Measurements from ENCODE around the gene DEPDC1B.
A peak's percentile ranks its signal among the peaks of the same experiment; 100 is the strongest.
"Not testable (repeated sequence)": the region's sequence is repeated elsewhere in the genome, so short reads cannot be mapped to it uniquely, and the experiment has no call there.

The DEPDC1B gene

GRCh38 chr5:60699609-60700415 is at the start of gene DEPDC1B:
TSS of gene DEPDC1B (minus strand) at chr5:60700166. CDS start at chr5:60700093, 73 bp downstream.
- ATAC-seq = peak; percentile 95
- Mint-ChIP-seq H3K27me3 (no peaks in the 10 kb centered on the region), H3K27ac (peak within 1 kb of the TSS; percentile 85), H3K9me3 (no peaks in the 10 kb centered on the region), H3K36me3 (no peaks in the 10 kb centered on the region), H3K4me1 (peaks cover 8% of the 10 kb centered on the region), H3K4me3 (peak within 1 kb of the TSS; percentile 90)

GRCh38 chr5:60744682-60745081 is 44.7 kb upstream of the DEPDC1B start:
- H3K4me1 Mint-ChIP-seq = no peaks in the 10 kb centered on the region
- peak; percentile 36 for ATAC-seq
- H3K27ac Mint-ChIP-seq = no peak overlapping the region
- H3K27me3 Mint-ChIP-seq = peaks cover 10% of the 10 kb centered on the region
- H3K4me3 Mint-ChIP-seq = no peak overlapping the region
- H3K9me3 Mint-ChIP-seq = peaks cover 10% of the 10 kb centered on the region
- H3K36me3 Mint-ChIP-seq = peaks cover 6% of the 10 kb centered on the region

- Mint-ChIP-seq H3K4me1 (no peaks in the 10 kb centered on the region), H3K4me3 (no peak overlapping the region), H3K27ac (no peak overlapping the region), H3K27me3 (peaks cover 10% of the 10 kb centered on the region), H3K9me3 (peaks cover 14% of the 10 kb centered on the region), H3K36me3 (peaks cover 6% of the 10 kb centered on the region)
- no peak for ATAC-seq
Observed at GRCh38 chr5:60743511-60744314, 43.7 kb upstream of the DEPDC1B start.

GRCh38 chr5:60740322-60740721 is 40.4 kb upstream of the DEPDC1B start:
- no peak for ATAC-seq
- Mint-ChIP-seq H3K36me3 (peaks cover 6% of the 10 kb centered on the region), H3K27ac (no peak overlapping the region), H3K4me3 (no peak overlapping the region), H3K9me3 (peaks cover 14% of the 10 kb centered on the region), H3K4me1 (no peaks in the 10 kb centered on the region), H3K27me3 (no peaks in the 10 kb centered on the region)

GRCh38 chr5:60738933-60739332 is 39.0 kb upstream of the DEPDC1B start:
- no peak overlapping the region for H3K27ac Mint-ChIP-seq
- no peaks in the 10 kb centered on the region for H3K4me1 Mint-ChIP-seq
- H3K36me3 Mint-ChIP-seq = peaks cover 6% of the 10 kb centered on the region
- H3K4me3 Mint-ChIP-seq = no peak overlapping the region
- no peak for ATAC-seq
- no peaks in the 10 kb centered on the region for H3K27me3 Mint-ChIP-seq
- peaks cover 14% of the 10 kb centered on the region for H3K9me3 Mint-ChIP-seq

GRCh38 chr5:60738461-60738860 is 38.5 kb upstream of the DEPDC1B start:
- H3K4me3 Mint-ChIP-seq = no peak overlapping the region
- peak; percentile 12 for ATAC-seq

GRCh38 chr5:60730858-60731257 is 30.9 kb upstream of the DEPDC1B start:
- not testable (repeated sequence) for H3K9me3 Mint-ChIP-seq, ATAC-seq, H3K4me3 Mint-ChIP-seq, H3K4me1 Mint-ChIP-seq, H3K27ac Mint-ChIP-seq, H3K36me3 Mint-ChIP-seq
- peaks cover 33% of the 10 kb centered on the region for H3K27me3 Mint-ChIP-seq

More at GRCh38 chr5:60738461-60738860, 38.5 kb upstream of the DEPDC1B start:
- peaks cover 6% of the 10 kb centered on the region for H3K36me3 Mint-ChIP-seq
- H3K4me1 Mint-ChIP-seq = no peaks in the 10 kb centered on the region
- no peaks in the 10 kb centered on the region for H3K27me3 Mint-ChIP-seq
- H3K27ac Mint-ChIP-seq = no peak overlapping the region
- H3K9me3 Mint-ChIP-seq = peaks cover 14% of the 10 kb centered on the region

GRCh38 chr5:60727033-60727679 is 27.2 kb upstream of the DEPDC1B start:
- H3K27ac Mint-ChIP-seq = no peak overlapping the region
- no peak for ATAC-seq
- peaks cover 33% of the 10 kb centered on the region for H3K27me3 Mint-ChIP-seq
- H3K4me3 Mint-ChIP-seq = no peak overlapping the region
- no peaks in the 10 kb centered on the region for H3K4me1 Mint-ChIP-seq
- no peaks in the 10 kb centered on the region for H3K9me3 Mint-ChIP-seq
- H3K36me3 Mint-ChIP-seq = no peaks in the 10 kb centered on the region

GRCh38 chr5:60724126-60724525 is 24.2 kb upstream of the DEPDC1B start:
- Mint-ChIP-seq H3K4me1 (no peaks in the 10 kb centered on the region), H3K27me3 (peaks cover 32% of the 10 kb centered on the region), H3K4me3 (no peak overlapping the region), H3K27ac (no peak overlapping the region), H3K36me3 (no peaks in the 10 kb centered on the region), H3K9me3 (no peaks in the 10 kb centered on the region)
- peak; percentile 31 for ATAC-seq

- Mint-ChIP-seq H3K4me3 (no peak overlapping the region), H3K27ac (no peak overlapping the region), H3K4me1 (no peaks in the 10 kb centered on the region), H3K36me3 (no peaks in the 10 kb centered on the region), H3K9me3 (peaks cover 2% of the 10 kb centered on the region), H3K27me3 (peaks cover 32% of the 10 kb centered on the region)
- ATAC-seq = no peak
Observed at GRCh38 chr5:60722416-60722815, 22.4 kb upstream of the DEPDC1B start.

- Mint-ChIP-seq H3K27ac (no peak overlapping the region), H3K27me3 (peaks cover 44% of the 10 kb centered on the region), H3K4me3 (no peak overlapping the region), H3K4me1 (no peaks in the 10 kb centered on the region), H3K36me3 (no peaks in the 10 kb centered on the region), H3K9me3 (peaks cover 7% of the 10 kb centered on the region)
- no peak for ATAC-seq
Observed at GRCh38 chr5:60719329-60719728, 19.4 kb upstream of the DEPDC1B start.

- Mint-ChIP-seq H3K36me3 (no peaks in the 10 kb centered on the region), H3K4me3 (no peak overlapping the region), H3K9me3 (peaks cover 7% of the 10 kb centered on the region), H3K27ac (no peak overlapping the region), H3K4me1 (no peaks in the 10 kb centered on the region), H3K27me3 (peaks cover 47% of the 10 kb centered on the region)
- ATAC-seq = no peak
Observed at GRCh38 chr5:60718166-60718892, 18.4 kb upstream of the DEPDC1B start.

GRCh38 chr5:60715201-60715928 is 15.4 kb upstream of the DEPDC1B start:
- not testable (repeated sequence) for H3K36me3 Mint-ChIP-seq, H3K27ac Mint-ChIP-seq, H3K4me3 Mint-ChIP-seq, H3K4me1 Mint-ChIP-seq, H3K9me3 Mint-ChIP-seq, ATAC-seq
- H3K27me3 Mint-ChIP-seq = peaks cover 49% of the 10 kb centered on the region

GRCh38 chr5:60712950-60713349 is 13.0 kb upstream of the DEPDC1B start:
- Mint-ChIP-seq H3K4me3 (no peak overlapping the region), H3K27me3 (peaks cover 37% of the 10 kb centered on the region)
- no peak for ATAC-seq

More at GRCh38 chr5:60712950-60713349, 13.0 kb upstream of the DEPDC1B start:
- no peaks in the 10 kb centered on the region for H3K36me3 Mint-ChIP-seq
- H3K4me1 Mint-ChIP-seq = no peaks in the 10 kb centered on the region
- no peak overlapping the region for H3K27ac Mint-ChIP-seq
- peaks cover 9% of the 10 kb centered on the region for H3K9me3 Mint-ChIP-seq
